ENCODE measurements around the gene COL4A2.

COL4A2 gene

GRCh38 chr13:110291286-110291685 is 15.8 kb upstream of the COL4A2 start:
- no peak overlapping the region for H3K4me3 ChIP-seq (ENCODE audit: low read depth, low read length)
- no peaks in the 10 kb centered on the region for H3K27me3 ChIP-seq (replicated peaks)
- TF ChIP-seq CTCF (IDR thresholded peaks at IDR 0.05; ENCODE audit: low read depth, low read length, missing control alignments): no peak
- in situ Hi-C loops (cut with HindIII; ENCODE audit: low pct_ligation_motif_present, low sequenced_read_pairs): no loop called here
- H3K36me3 ChIP-seq (replicated peaks): peaks cover 83% of the 10 kb centered on the region
- H3K27ac ChIP-seq: no peak overlapping the region
- no peak for DNase-seq

GRCh38 chr13:110293037-110293436 is 14.0 kb upstream of the COL4A2 start:
- DNase-seq: no peak
- H3K27me3 ChIP-seq (replicated peaks): no peaks in the 10 kb centered on the region
- in situ Hi-C loops (cut with HindIII; ENCODE audit: low pct_ligation_motif_present, low sequenced_read_pairs): no loop called here
- H3K27ac ChIP-seq: no peak overlapping the region
- peaks cover 78% of the 10 kb centered on the region for H3K36me3 ChIP-seq (replicated peaks)
- TF ChIP-seq CTCF (IDR thresholded peaks at IDR 0.05; ENCODE audit: low read depth, low read length, missing control alignments): no peak
- no peak overlapping the region for H3K4me3 ChIP-seq (ENCODE audit: low read depth, low read length)

- H3K27ac ChIP-seq: no peak overlapping the region
- H3K36me3 ChIP-seq (replicated peaks): peaks cover 75% of the 10 kb centered on the region
- DNase-seq: no peak
- TF ChIP-seq CTCF (IDR thresholded peaks at IDR 0.05; ENCODE audit: low read depth, low read length, missing control alignments): no peak
- H3K27me3 ChIP-seq (replicated peaks): no peaks in the 10 kb centered on the region
- no peak overlapping the region for H3K4me3 ChIP-seq (ENCODE audit: low read depth, low read length)
- in situ Hi-C loops (cut with HindIII; ENCODE audit: low pct_ligation_motif_present, low sequenced_read_pairs): no loop called here
These were observed 13.4 kb upstream of the COL4A2 start for GRCh38 chr13:110293649-110294048.

- DNase-seq: no peak
- no peak for TF ChIP-seq CTCF (IDR thresholded peaks at IDR 0.05; ENCODE audit: low read depth, low read length, missing control alignments)
- Histone ChIP-seq H3K36me3 (replicated peaks) (peaks cover 78% of the 10 kb centered on the region), H3K27ac (no peak overlapping the region), H3K27me3 (replicated peaks) (no peaks in the 10 kb centered on the region), H3K4me3 (ENCODE audit: low read depth, low read length) (no peak overlapping the region)
- in situ Hi-C loops (cut with HindIII; ENCODE audit: low pct_ligation_motif_present, low sequenced_read_pairs): no loop called here
These were observed 12.9 kb upstream of the COL4A2 start for GRCh38 chr13:110294146-110294545.

- no peak for DNase-seq
- Histone ChIP-seq H3K36me3 (replicated peaks) (peaks cover 78% of the 10 kb centered on the region), H3K27me3 (replicated peaks) (no peaks in the 10 kb centered on the region), H3K4me3 (ENCODE audit: low read depth, low read length) (no peak overlapping the region), H3K27ac (no peak overlapping the region)
- in situ Hi-C loops (cut with HindIII; ENCODE audit: low pct_ligation_motif_present, low sequenced_read_pairs): no loop called here
- TF ChIP-seq CTCF (IDR thresholded peaks at IDR 0.05; ENCODE audit: low read depth, low read length, missing control alignments): no peak
These were observed 12.5 kb upstream of the COL4A2 start for GRCh38 chr13:110294622-110295021.

GRCh38 chr13:110297011-110297410 is 10.1 kb upstream of the COL4A2 start:
- Histone ChIP-seq H3K36me3 (replicated peaks) (peaks cover 74% of the 10 kb centered on the region), H3K4me3 (ENCODE audit: low read depth, low read length) (no peak overlapping the region), H3K27ac (no peak overlapping the region), H3K27me3 (replicated peaks) (no peaks in the 10 kb centered on the region)
- no peak for DNase-seq
- no peak for TF ChIP-seq CTCF (IDR thresholded peaks at IDR 0.05; ENCODE audit: low read depth, low read length, missing control alignments)
- in situ Hi-C loops (cut with HindIII; ENCODE audit: low pct_ligation_motif_present, low sequenced_read_pairs): no loop called here
